Cortex of kidney (tissue), 1 donor: ENCODE results near the gene ANXA11.
"Not testable (repeated sequence)": the region's sequence is repeated elsewhere in the genome, so short reads cannot be mapped to it uniquely, and the experiment has no call there.

ENCODE experiments used
- DNase-seq: peaks from one replicate; lab custom pipeline; 2025; lab: John Stamatoyannopoulos, UW

Gene ANXA11

GRCh38 chr10:80205477-80206276, at the start of gene ANXA11:
TSS of gene ANXA11 (minus strand) at chr10:80205537. CDS start at chr10:80172861, 32,676 bp downstream.
- no peak for DNase-seq

- DNase-seq: not testable (repeated sequence)
Measured at GRCh38 chr10:80254726-80255125, 49.4 kb upstream of the ANXA11 start.

- DNase-seq: not testable (repeated sequence)
Measured at GRCh38 chr10:80253963-80254271, 48.6 kb upstream of the ANXA11 start.

- DNase-seq: no peak
Measured at GRCh38 chr10:80253266-80253962, 48.1 kb upstream of the ANXA11 start.

GRCh38 chr10:80252296-80252887, 47.1 kb upstream of the ANXA11 start:
- no peak for DNase-seq

GRCh38 chr10:80251703-80252280, 46.5 kb upstream of the ANXA11 start:
- DNase-seq: not testable (repeated sequence)

- not testable (repeated sequence) for DNase-seq
Measured at GRCh38 chr10:80250399-80250798, 45.1 kb upstream of the ANXA11 start.

GRCh38 chr10:80249906-80250305, 44.6 kb upstream of the ANXA11 start:
- not testable (repeated sequence) for DNase-seq

- DNase-seq: not testable (repeated sequence)
Measured at GRCh38 chr10:80247611-80248010, 42.3 kb upstream of the ANXA11 start.

GRCh38 chr10:80244371-80244770, 39.0 kb upstream of the ANXA11 start:
- DNase-seq: not testable (repeated sequence)

GRCh38 chr10:80242341-80242740, 37.0 kb upstream of the ANXA11 start:
- DNase-seq: not testable (repeated sequence)

- DNase-seq: not testable (repeated sequence)
Measured at GRCh38 chr10:80236457-80236856, 31.1 kb upstream of the ANXA11 start.

GRCh38 chr10:80234331-80235235, 29.2 kb upstream of the ANXA11 start:
- DNase-seq: not testable (repeated sequence)

- DNase-seq: not testable (repeated sequence)
Measured at GRCh38 chr10:80233871-80234270, 28.5 kb upstream of the ANXA11 start.

GRCh38 chr10:80226723-80227122, 21.4 kb upstream of the ANXA11 start:
- DNase-seq: not testable (repeated sequence)

- not testable (repeated sequence) for DNase-seq
Measured at GRCh38 chr10:80223031-80223419, 17.7 kb upstream of the ANXA11 start.

- not testable (repeated sequence) for DNase-seq
Measured at GRCh38 chr10:80218878-80219277, 13.5 kb upstream of the ANXA11 start.

- DNase-seq: not testable (repeated sequence)
Measured at GRCh38 chr10:80214368-80214982, 9.1 kb upstream of the ANXA11 start.

- not testable (repeated sequence) for DNase-seq
Measured at GRCh38 chr10:80212535-80213115, 7.3 kb upstream of the ANXA11 start.

- no peak for DNase-seq
Measured at GRCh38 chr10:80211786-80212185, 6.4 kb upstream of the ANXA11 start.

GRCh38 chr10:80210259-80210658, 4.9 kb upstream of the ANXA11 start:
- no peak for DNase-seq
